H1 (cell line): ENCODE measurements around the gene BIVM. TPM values are rescaled to one million over a fixed set of nuclear protein-coding genes. Genes with fewer than 3 reads are reported as not detected.

Experiments
- CEBPB ChIP-seq: IDR thresholded peaks from 2 replicates; pipeline ENCODE4 v1.6.1; 2012; ENCODE audit warnings: low read depth, low read length
- CHD7 ChIP-seq: fragments of 300-600 bp; sonication (generic); IDR thresholded peaks from 2 replicates; pipeline ENCODE4 v1.7.1; 2012; ENCODE audit warnings: low read length, moderate library complexity, mild to moderate bottlenecking, inconsistent platforms; ENCODE audit not compliant: insufficient replicate concordance
- EZH2 ChIP-seq: fragments of 200-600 bp; sonication (generic); IDR thresholded peaks from 2 replicates; pipeline ENCODE4 v1.7.1; 2012; ENCODE audit warnings: low read depth, mild to moderate bottlenecking, moderate library complexity, low read length, inconsistent platforms; ENCODE audit not compliant: severe bottlenecking
- JUN ChIP-seq: IDR thresholded peaks from 2 replicates; pipeline ENCODE4 v1.6.1; 2011; ENCODE audit warnings: low read depth, mild to moderate bottlenecking, improper control_type of control experiment, low read length
- POU5F1 ChIP-seq: IDR thresholded peaks from 2 replicates; pipeline ENCODE4 v1.6.1; 2011; ENCODE audit warnings: low read depth, mild to moderate bottlenecking, low read length, moderate library complexity
- RXRA ChIP-seq: IDR thresholded peaks from 2 replicates; pipeline ENCODE4 v1.6.1; 2011; ENCODE audit warnings: low read depth, mild to moderate bottlenecking, low read length, moderate library complexity; ENCODE audit not compliant: insufficient read depth
- SP2 ChIP-seq: IDR thresholded peaks from 2 replicates; pipeline ENCODE4 v1.6.1; 2012; ENCODE audit warnings: mild to moderate bottlenecking, low read length, inconsistent platforms
- TCF12 ChIP-seq: IDR thresholded peaks from 2 replicates; pipeline ENCODE4 v1.6.1; 2011; ENCODE audit warnings: low read depth, mild to moderate bottlenecking, low read length
- YY1 ChIP-seq: IDR thresholded peaks from 2 replicates; pipeline ENCODE4 v1.6.1; 2011; ENCODE audit warnings: low read depth, mild to moderate bottlenecking, low read length
- polyA plus RNA-seq, 7 experiments: library from polyadenylated mRNA; depleted of rRNA in 3 of 7; stranded (reverse) in 5 of 7; unstranded in 2 of 7; fragments of >200 nt in 5 of 7; fragments of 200-250 nt in 2 of 7; gene quantifications; 1 replicate in 5 of 7; 2 replicates in 1 of 7; 4 replicates in 1 of 7; pipeline versions ENCODE4 v1.2.1 to v1.2.3, GENCODE V29; 2011 to 2013; ENCODE audit warnings: missing spikeins in 2 of 7, mixed read lengths in 2 of 7
- total RNA-seq: library from RNA; stranded (reverse); fragmentation: NEBNext Ultra II Directional; extraction: Animal tissue kit (Norgen Biotek cat#: 25700); gene quantifications from 2 replicates; pipeline ENCODE4 v1.2.1, GENCODE V29; 2021

The BIVM gene
- total and polyA plus RNA-seq, 2 of the 8 experiments (the other 6 are each of a cell fraction or from before 2014, with no cell fraction given): 1.8 to 5.5 TPM

- no peak for TF ChIP-seq CHD7
- no peak for TF ChIP-seq SP2
- TF ChIP-seq EZH2: no peak
- TF ChIP-seq TCF12: no peak
- TF ChIP-seq RXRA: no peak
- no peak for TF ChIP-seq POU5F1
- TF ChIP-seq CEBPB: no peak
- no peak for TF ChIP-seq YY1
- TF ChIP-seq JUN: no peak
These were observed 22.6 kb upstream of the BIVM start (continued) for GRCh38 chr13:102776271-102776670.
